ENCODE measurements around the gene NUDT9.
"Not testable (repeated sequence)": the region's sequence is repeated elsewhere in the genome, so short reads cannot be mapped to it uniquely, and the experiment has no call there.

Gene NUDT9

GRCh38 chr4:87422104-87423052 is at the start of gene NUDT9:
NUDT9 (plus strand) TSS chr4:87422573; CDS start chr4:87422906, 333 bp downstream.
- DNase-seq = peak; percentile 97

GRCh38 chr4:87375719-87376291 is 46.6 kb upstream of the NUDT9 start:
- no peak for DNase-seq

- no peak for DNase-seq
Observed at GRCh38 chr4:87377816-87378215, 44.6 kb upstream of the NUDT9 start.

GRCh38 chr4:87382116-87382515 is 40.3 kb upstream of the NUDT9 start:
- no peak for DNase-seq

- DNase-seq = no peak
Observed at GRCh38 chr4:87382931-87383330, 39.4 kb upstream of the NUDT9 start.

- DNase-seq = not testable (repeated sequence)
Observed at GRCh38 chr4:87384466-87385132, 37.8 kb upstream of the NUDT9 start.

GRCh38 chr4:87387237-87387636 is 35.1 kb upstream of the NUDT9 start:
- no peak for DNase-seq

- DNase-seq = no peak
Observed at GRCh38 chr4:87388901-87389300, 33.5 kb upstream of the NUDT9 start.

- peak; percentile 57 for DNase-seq
Observed at GRCh38 chr4:87390055-87390454, 32.3 kb upstream of the NUDT9 start.

GRCh38 chr4:87390551-87390890 is 31.9 kb upstream of the NUDT9 start:
- DNase-seq = peak; percentile 51

- peak; percentile 97 for DNase-seq
Observed at GRCh38 chr4:87390891-87391575, 31.3 kb upstream of the NUDT9 start, which contains the start of gene HSD17B11. HSD17B11 (minus strand) TSS chr4:87391188; CDS start chr4:87391070, 118 bp downstream.

GRCh38 chr4:87391576-87392054 is 30.8 kb upstream of the NUDT9 start:
- DNase-seq = no peak

GRCh38 chr4:87392183-87392582 is 30.2 kb upstream of the NUDT9 start:
- DNase-seq = no peak

- DNase-seq = not testable (repeated sequence)
Observed at GRCh38 chr4:87395073-87395472, 27.3 kb upstream of the NUDT9 start.

- not testable (repeated sequence) for DNase-seq
Observed at GRCh38 chr4:87395851-87396250, 26.5 kb upstream of the NUDT9 start.

- DNase-seq = no peak
Observed at GRCh38 chr4:87399148-87399547, 23.2 kb upstream of the NUDT9 start.

- DNase-seq = no peak
Observed at GRCh38 chr4:87399954-87400353, 22.4 kb upstream of the NUDT9 start.

- not testable (repeated sequence) for DNase-seq
Observed at GRCh38 chr4:87403732-87404131, 18.6 kb upstream of the NUDT9 start.

- no peak for DNase-seq
Observed at GRCh38 chr4:87405211-87405820, 17.1 kb upstream of the NUDT9 start.

GRCh38 chr4:87406462-87406861 is 15.9 kb upstream of the NUDT9 start:
- no peak for DNase-seq

GRCh38 chr4:87406902-87407301 is 15.5 kb upstream of the NUDT9 start:
- not testable (repeated sequence) for DNase-seq

GRCh38 chr4:87409420-87409939 is 12.9 kb upstream of the NUDT9 start:
- DNase-seq = no peak

All from SHP77 treated with DMSO at 0.1 percent for 48 hours (cell line).